WTC11 (cell line): ENCODE measurements around the gene KRT72.

Experiments
- ATF2 ChIP-seq: sonication (generic); formaldehyde crosslinking; IDR thresholded peaks from 2 replicates; pipeline ENCODE4 v1.8.1; 2022; ENCODE audit warnings: low read depth, missing genetic modification reagents, borderline replicate concordance
- ATF3 ChIP-seq: sonication (generic); formaldehyde crosslinking; conservative IDR thresholded peaks from 2 replicates; pipeline ENCODE4 v1.8.1; 2022; ENCODE audit warnings: mild to moderate bottlenecking, missing genetic modification reagents
- CTCF ChIP-seq: fragments of 200-600 bp; IDR thresholded peaks from 2 replicates; pipeline ENCODE4 v1.8.0; 2022; ENCODE audit warnings: antibody characterized with exemption
- JUN ChIP-seq: sonication (generic); formaldehyde crosslinking; IDR thresholded peaks from 2 replicates; pipeline ENCODE4 v1.8.0; 2023; ENCODE audit warnings: mild to moderate bottlenecking, missing genetic modification reagents
- NR3C1 ChIP-seq: sonication (generic); formaldehyde crosslinking; conservative IDR thresholded peaks from 2 replicates; pipeline ENCODE4 v1.8.1; 2023; ENCODE audit warnings: low read depth, mild to moderate bottlenecking, missing genetic modification reagents
- STAT6 ChIP-seq: sonication (generic); formaldehyde crosslinking; conservative IDR thresholded peaks from 2 replicates; pipeline ENCODE4 v1.8.1; 2023; ENCODE audit warnings: mild to moderate bottlenecking, low read depth, missing genetic modification reagents, moderate library complexity
- ZNF263 ChIP-seq: sonication (generic); formaldehyde crosslinking; IDR thresholded peaks from 2 replicates; pipeline ENCODE4 v1.8.1; 2022; ENCODE audit warnings: low read depth, mild to moderate bottlenecking, moderate library complexity, missing genetic modification reagents
- ZNF423 ChIP-seq: fragments of 250-450 bp; sonication (Bioruptor Pico); IDR thresholded peaks from 2 replicates; pipeline ENCODE4 v2.1.2; 2022; ENCODE audit warnings: mild to moderate bottlenecking, moderate library complexity
- ZNF512 ChIP-seq: sonication (generic); formaldehyde crosslinking; IDR thresholded peaks from 2 replicates; pipeline ENCODE4 v1.8.1; 2022; ENCODE audit warnings: missing genetic modification reagents, borderline replicate concordance
- TF ChIP-seq, protein P1 (sequence below): sonication (generic); formaldehyde crosslinking; IDR thresholded peaks from 2 replicates; pipeline ENCODE4 v1.8.0; 2022; ENCODE audit warnings: mild to moderate bottlenecking, missing genetic modification reagents

DNA sequence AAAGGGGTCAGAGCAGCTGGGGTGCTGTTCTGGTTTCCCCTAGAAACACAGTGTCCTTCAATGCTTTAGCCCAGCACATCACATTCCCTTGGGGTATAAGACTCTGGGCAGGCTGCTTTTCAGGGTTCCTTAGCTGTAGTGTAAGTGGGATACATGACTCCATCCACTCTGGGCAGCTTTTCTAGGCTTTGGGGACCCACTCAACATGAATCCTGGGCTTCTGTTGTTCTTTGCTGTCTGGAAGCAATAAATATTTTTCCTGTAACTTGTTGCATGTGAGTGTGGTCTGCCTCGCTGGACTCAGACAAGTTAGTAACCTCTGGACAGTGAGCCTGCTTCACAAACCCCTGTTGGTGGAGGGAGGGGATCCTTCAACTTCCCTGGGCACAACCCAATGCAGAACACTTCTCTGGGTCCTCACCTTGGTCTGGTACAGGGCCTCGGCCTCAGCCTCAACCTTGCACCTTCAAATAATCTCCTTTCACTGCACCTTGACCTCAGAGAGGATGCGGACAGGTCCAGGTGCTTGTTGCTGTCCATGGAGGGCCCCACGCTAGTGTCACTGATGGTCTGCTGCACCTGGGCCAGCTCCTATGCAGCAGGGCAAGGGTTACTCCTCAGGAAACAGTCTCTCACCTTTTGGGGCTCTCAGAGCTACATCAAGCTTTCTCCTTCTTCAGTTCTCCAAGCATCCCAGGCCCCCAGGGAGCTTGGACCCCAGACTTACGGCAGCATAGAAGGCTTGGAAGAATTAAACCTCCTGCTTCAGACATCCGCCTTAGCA, 30.6 kb upstream of the KRT72 start:
- TF ChIP-seq ZNF423, result no peak
- TF ChIP-seq CTCF, result no peak
- no peak for TF ChIP-seq ZNF263 (CRISPR knock-in tag)
- TF ChIP-seq NR3C1 (CRISPR knock-in tag), result no peak
- TF ChIP-seq ZNF512 (CRISPR knock-in tag), result no peak
- TF ChIP-seq, protein P1, sequence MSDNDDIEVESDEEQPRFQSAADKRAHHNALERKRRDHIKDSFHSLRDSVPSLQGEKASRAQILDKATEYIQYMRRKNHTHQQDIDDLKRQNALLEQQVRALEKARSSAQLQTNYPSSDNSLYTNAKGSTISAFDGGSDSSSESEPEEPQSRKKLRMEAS (CRISPR knock-in tag), result no peak
- no peak for TF ChIP-seq ATF3 (CRISPR knock-in tag)
- TF ChIP-seq ATF2 (CRISPR knock-in tag), result no peak
- TF ChIP-seq JUN (CRISPR knock-in tag), result no peak
- no peak for TF ChIP-seq STAT6 (CRISPR knock-in tag)
